Measurements from ENCODE around the gene TNFSF13B. TPM values are rescaled to one million over a fixed set of nuclear protein-coding genes. Genes with fewer than 3 reads are reported as not detected.
"Not testable (repeated sequence)": the region's sequence is repeated elsewhere in the genome, so short reads cannot be mapped to it uniquely, and the experiment has no call there.

The TNFSF13B gene
- total RNA-seq, 2 experiments from 2014 or later = 2.8 to 4.4 TPM

DNA sequence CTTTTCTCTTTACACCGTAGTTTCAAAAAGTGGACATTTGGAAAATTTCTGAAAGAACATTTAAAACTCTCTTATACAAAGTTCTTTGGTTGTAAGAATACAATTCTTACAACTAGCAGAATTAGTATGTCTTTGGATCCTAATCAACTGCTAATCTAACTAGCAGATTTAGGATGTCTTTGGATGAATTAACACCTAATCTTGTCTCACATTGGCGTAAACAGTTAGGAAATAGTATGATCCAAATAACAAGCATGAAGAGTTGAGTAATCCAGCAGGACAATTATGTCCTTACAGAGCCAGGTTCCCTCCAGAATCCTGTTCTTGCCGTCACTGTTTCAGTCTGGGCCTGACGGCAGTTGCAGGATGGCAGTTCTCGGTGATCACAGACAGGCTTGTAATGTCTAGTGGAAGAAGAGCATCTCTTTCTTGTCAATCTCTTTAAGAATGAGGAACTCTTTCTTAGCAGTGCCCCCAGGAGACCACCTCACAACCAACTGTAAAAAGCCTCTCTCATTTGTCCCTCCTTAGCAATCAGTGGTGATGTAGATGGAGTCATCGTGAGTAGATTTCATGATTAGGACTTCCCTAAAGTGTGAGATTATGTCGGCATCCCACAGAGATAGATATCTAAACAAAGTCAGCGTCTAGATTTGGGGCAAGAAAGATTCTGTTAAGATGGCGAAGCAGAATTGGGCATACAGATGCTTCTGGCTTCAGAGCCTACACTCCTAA is 5.7 kb upstream of the TNFSF13B start:
- intact Hi-C loops (cut with micrococcal nuclease) = no loop called here
- Mint-ChIP-seq H3K27me3 (no peaks in the 10 kb centered on the region), H3K4me1 (ENCODE audit: low read depth) (peaks cover 15% of the 10 kb centered on the region), H3K9me3 (no peaks in the 10 kb centered on the region), H3K27ac (no peak overlapping the region), H3K36me3 (ENCODE audit: low read depth) (peaks cover 3% of the 10 kb centered on the region), H3K4me3 (no peak overlapping the region)
- ATAC-seq (no peak), DNase-seq (no peak)
- POLR2A ChIA-PET = no interaction called here
- CTCF ChIA-PET = no interaction called here
- TF ChIP-seq, protein P1, sequence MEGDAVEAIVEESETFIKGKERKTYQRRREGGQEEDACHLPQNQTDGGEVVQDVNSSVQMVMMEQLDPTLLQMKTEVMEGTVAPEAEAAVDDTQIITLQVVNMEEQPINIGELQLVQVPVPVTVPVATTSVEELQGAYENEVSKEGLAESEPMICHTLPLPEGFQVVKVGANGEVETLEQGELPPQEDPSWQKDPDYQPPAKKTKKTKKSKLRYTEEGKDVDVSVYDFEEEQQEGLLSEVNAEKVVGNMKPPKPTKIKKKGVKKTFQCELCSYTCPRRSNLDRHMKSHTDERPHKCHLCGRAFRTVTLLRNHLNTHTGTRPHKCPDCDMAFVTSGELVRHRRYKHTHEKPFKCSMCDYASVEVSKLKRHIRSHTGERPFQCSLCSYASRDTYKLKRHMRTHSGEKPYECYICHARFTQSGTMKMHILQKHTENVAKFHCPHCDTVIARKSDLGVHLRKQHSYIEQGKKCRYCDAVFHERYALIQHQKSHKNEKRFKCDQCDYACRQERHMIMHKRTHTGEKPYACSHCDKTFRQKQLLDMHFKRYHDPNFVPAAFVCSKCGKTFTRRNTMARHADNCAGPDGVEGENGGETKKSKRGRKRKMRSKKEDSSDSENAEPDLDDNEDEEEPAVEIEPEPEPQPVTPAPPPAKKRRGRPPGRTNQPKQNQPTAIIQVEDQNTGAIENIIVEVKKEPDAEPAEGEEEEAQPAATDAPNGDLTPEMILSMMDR (IDR thresholded peaks at IDR 0.05) = no peak

DNA sequence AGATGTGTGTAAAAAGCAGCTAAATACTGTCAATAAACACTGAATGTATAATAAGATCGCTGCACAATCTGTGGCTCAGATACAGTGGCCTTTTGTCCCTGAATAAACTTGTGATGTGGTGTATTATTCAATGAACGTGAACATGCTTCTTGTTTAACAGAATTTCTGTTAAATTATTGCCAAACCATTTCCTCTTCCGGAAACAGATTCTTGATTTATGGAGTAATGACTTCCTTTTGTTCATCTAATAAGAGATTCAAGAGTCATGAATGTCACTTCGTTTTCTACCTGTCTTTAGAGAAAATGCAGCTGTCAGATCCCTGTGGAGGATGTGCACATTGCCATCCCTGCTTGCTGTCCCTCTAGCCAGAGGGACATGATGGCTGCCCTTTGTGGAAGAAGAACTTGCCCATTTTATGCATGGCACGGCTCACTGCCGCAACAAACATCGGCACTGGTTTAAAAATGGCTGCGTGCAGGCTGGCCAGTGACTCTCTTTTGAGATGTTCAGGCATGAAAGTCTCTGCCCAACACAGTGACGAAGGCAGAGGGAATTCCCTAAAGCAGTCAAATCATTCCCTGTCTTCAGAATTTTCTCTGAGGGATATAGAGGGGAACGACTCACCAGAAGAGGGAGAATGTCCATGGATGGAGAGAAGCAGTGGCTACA is 3.1 kb upstream of the TNFSF13B start:
- CTCF ChIA-PET = no interaction called here
- intact Hi-C loops (cut with micrococcal nuclease) = loop anchor here (5.0 kb wide), 1 partner anchor 44 kb away; no protein-coding TSS in a partner anchor
- Mint-ChIP-seq H3K4me1 (ENCODE audit: low read depth) (peaks cover 33% of the 10 kb centered on the region), H3K27me3 (no peaks in the 10 kb centered on the region), H3K27ac (peak overlapping the region; percentile 72), H3K4me3 (peak overlapping the region; percentile 12), H3K9me3 (no peaks in the 10 kb centered on the region), H3K36me3 (ENCODE audit: low read depth) (peaks cover 3% of the 10 kb centered on the region)
- TF ChIP-seq, protein P1 (IDR thresholded peaks at IDR 0.05) = no peak
- ATAC-seq = no peak
- DNase-seq = no peak
- POLR2A ChIA-PET = no interaction called here

DNA sequence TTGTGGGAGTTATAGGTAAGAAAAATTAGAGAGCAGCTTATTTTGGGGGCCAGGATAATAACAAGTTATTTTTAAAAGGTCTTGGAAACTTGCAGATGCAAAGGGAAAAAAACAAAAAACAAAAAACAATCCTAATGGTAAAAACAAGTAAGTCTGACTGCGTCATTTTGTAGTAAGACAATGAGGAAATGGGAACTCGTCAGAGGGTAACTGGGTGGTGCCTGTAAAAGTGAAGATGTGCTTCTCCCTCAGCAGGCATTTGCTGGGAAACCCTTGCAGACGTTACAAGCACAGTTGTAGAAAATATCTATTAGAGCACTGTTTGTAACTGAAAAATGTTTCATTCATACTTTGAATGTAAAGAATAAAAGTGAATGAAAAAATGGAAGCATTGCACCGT is 2.2 kb upstream of the TNFSF13B start:
- POLR2A ChIA-PET = no interaction called here
- TF ChIP-seq, protein P1 (IDR thresholded peaks at IDR 0.05) = no peak
- no peaks in the 10 kb centered on the region for H3K27me3 Mint-ChIP-seq
- CTCF ChIA-PET = no interaction called here
- H3K36me3 Mint-ChIP-seq (ENCODE audit: low read depth) = peaks cover 3% of the 10 kb centered on the region
- peaks cover 34% of the 10 kb centered on the region for H3K4me1 Mint-ChIP-seq (ENCODE audit: low read depth)
- no peak overlapping the region for H3K4me3 Mint-ChIP-seq
- DNase-seq (no peak), ATAC-seq (no peak)
- H3K27ac Mint-ChIP-seq = peak overlapping the region; percentile 3
- no peaks in the 10 kb centered on the region for H3K9me3 Mint-ChIP-seq
- intact Hi-C loops (cut with micrococcal nuclease) = loop anchor here (5.0 kb wide), 1 partner anchor 45 kb away; no protein-coding TSS in a partner anchor

DNA sequence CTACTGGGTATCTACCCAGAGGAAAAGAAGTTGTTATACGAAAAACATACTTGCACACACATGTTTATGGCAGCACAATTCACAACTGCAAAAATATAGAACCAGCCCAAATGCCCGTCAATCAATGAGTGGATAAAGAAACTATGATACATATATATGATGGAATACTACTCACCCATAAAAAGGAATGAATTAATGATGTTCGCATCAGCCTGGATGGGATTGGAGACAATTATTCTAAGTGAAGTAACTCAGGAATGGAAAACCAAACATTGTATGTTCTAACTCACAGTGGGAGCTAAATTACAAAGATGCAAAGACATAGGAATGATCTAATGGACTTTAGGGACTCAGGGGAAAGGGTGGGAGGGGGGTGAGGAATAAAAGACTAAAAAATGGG is 1.7 kb upstream of the TNFSF13B start:
- H3K27ac Mint-ChIP-seq; H3K9me3 Mint-ChIP-seq; H3K4me3 Mint-ChIP-seq; H3K27me3 Mint-ChIP-seq; ATAC-seq; CTCF ChIA-PET; DNase-seq; H3K36me3 Mint-ChIP-seq (ENCODE audit: low read depth): not testable (repeated sequence)
- POLR2A ChIA-PET = interaction anchor here (1.2 kb wide), 1 partner anchor 124 kb away, joined by 4 read pairs; no protein-coding TSS in a partner anchor
- intact Hi-C loops (cut with micrococcal nuclease) = loop anchor here (5.0 kb wide), 1 partner anchor 46 kb away; no protein-coding TSS in a partner anchor
- peaks cover 35% of the 10 kb centered on the region for H3K4me1 Mint-ChIP-seq (ENCODE audit: low read depth)

DNA sequence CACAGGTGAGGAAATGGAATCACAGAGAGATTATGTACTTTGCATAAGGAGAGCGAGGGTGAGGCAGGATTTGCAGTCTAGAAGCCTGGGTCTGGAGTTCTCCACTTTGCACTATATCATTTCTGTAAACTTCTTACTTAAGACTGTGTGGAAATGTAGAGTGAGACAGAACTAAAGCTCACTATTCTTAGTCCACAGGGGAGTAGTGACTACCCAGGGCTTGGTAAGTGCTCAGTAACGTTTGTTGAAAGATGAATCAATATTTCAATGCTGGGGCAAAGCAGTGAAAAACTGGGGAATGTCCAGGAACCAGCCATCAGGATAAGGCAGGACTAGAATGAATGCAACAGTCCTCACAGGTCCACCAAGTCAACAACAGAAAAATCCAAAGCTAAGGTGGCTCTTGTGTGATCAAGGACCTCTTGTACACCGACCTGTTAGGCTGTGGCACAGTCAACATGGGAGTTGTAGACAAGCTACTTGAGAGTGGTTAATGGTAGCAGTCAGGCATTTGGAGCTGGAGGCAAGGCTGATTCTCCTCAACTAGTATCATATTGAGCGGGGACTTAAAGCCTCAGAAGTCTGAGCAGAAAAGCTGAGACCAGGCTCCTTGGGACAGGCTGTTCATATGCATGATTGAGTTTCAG is 929 bp upstream of the TNFSF13B start:
- Mint-ChIP-seq H3K9me3 (no peaks in the 10 kb centered on the region), H3K27ac (peak overlapping the region; percentile 31), H3K36me3 (ENCODE audit: low read depth) (peaks cover 3% of the 10 kb centered on the region), H3K4me1 (ENCODE audit: low read depth) (peaks cover 37% of the 10 kb centered on the region), H3K27me3 (no peaks in the 10 kb centered on the region), H3K4me3 (no peak overlapping the region)
- TF ChIP-seq, protein P1 (IDR thresholded peaks at IDR 0.05) = no peak
- DNase-seq (no peak), ATAC-seq (no peak)
- CTCF ChIA-PET = interaction anchor here (1.7 kb wide), 1 partner anchor 17 kb away, joined by 6 read pairs; no protein-coding TSS in a partner anchor
- intact Hi-C loops (cut with micrococcal nuclease) = loop anchor here (5.0 kb wide), 1 partner anchor 46 kb away; no protein-coding TSS in a partner anchor
- POLR2A ChIA-PET = interaction anchor here (0.9 to 1.2 kb wide), 4 partner anchors 9 to 123 kb away, joined by 3 to 4 read pairs (median 4); no protein-coding TSS in a partner anchor
